Liver (tissue), 9 donors: ENCODE data around the gene TFPI. TPM values are rescaled to one million over a fixed set of nuclear protein-coding genes. Genes with fewer than 3 reads are reported as not detected.

Experiments
- DNase-seq: peaks from one replicate; pipeline ENCODE4 v3.0.0-alpha.2; 2017; ENCODE audit warnings: low spot score
- H3K27ac ChIP-seq, 2 donors: one replicate each; pipeline ENCODE4 v1.7.0; 2013; ENCODE audit warnings: inconsistent platforms in 2 of 2, low read length in 2 of 2, control low read depth in 1 of 2, low read depth in 1 of 2, mild to moderate bottlenecking in 1 of 2
- H3K27me3 ChIP-seq, 4 donors: one replicate each; pipeline versions ENCODE4 v1.6.1 to v1.7.0; 2013; ENCODE audit warnings: low read length in 3 of 4, inconsistent platforms in 1 of 4, mild to moderate bottlenecking in 1 of 4, moderate library complexity in 1 of 4; ENCODE audit not compliant: control insufficient read depth in 4 of 4, insufficient read depth in 4 of 4
- H3K36me3 ChIP-seq, 4 donors: one replicate each; pipeline versions ENCODE4 v1.6.1 to v1.7.0; 2013; ENCODE audit warnings: low read length in 3 of 4, mild to moderate bottlenecking in 3 of 4, low read depth in 1 of 4, moderate library complexity in 1 of 4; ENCODE audit not compliant: control insufficient read depth in 4 of 4, insufficient read depth in 3 of 4
- H3K4me1 ChIP-seq, 4 donors: one replicate each; pipeline versions ENCODE4 v1.6.1 to v1.7.0; 2013; ENCODE audit warnings: low read length in 3 of 4, mild to moderate bottlenecking in 3 of 4, moderate library complexity in 1 of 4; ENCODE audit not compliant: control insufficient read depth in 4 of 4, insufficient read depth in 4 of 4
- H3K4me3 ChIP-seq, 3 donors: one replicate each; pipeline versions ENCODE4 v1.6.1 to v1.7.0; 2013; ENCODE audit warnings: low read length in 3 of 3, control low read depth in 1 of 3, low read depth in 1 of 3, mild to moderate bottlenecking in 1 of 3
- H3K9ac ChIP-seq, 2 donors: one replicate each; pipeline ENCODE4 v1.7.0; 2013; ENCODE audit warnings: low read length in 2 of 2, mild to moderate bottlenecking in 2 of 2, moderate library complexity in 2 of 2, control low read depth in 1 of 2, low read depth in 1 of 2
- H3K9me3 ChIP-seq, 4 donors: one replicate each; pipeline versions ENCODE4 v1.6.1 to v1.7.0; 2013; ENCODE audit warnings: low read length in 3 of 4; ENCODE audit not compliant: control insufficient read depth in 4 of 4
- EGR1 ChIP-seq, 2 donors: IDR thresholded peaks; 2 replicates each; pipeline ENCODE4 v1.6.1; 2016 to 2018; ENCODE audit warnings: antibody characterized with exemption in 2 of 2, low read depth in 2 of 2
- FOXA2 ChIP-seq: IDR thresholded peaks from 2 replicates; pipeline ENCODE4 v1.6.1; 2016; ENCODE audit warnings: antibody characterized with exemption
- GABPA ChIP-seq, 2 donors: IDR thresholded peaks in 1 of 2; conservative IDR thresholded peaks in 1 of 2; 2 replicates each; pipeline ENCODE4 v1.6.1; 2016; ENCODE audit warnings: antibody characterized with exemption in 2 of 2, mild to moderate bottlenecking in 1 of 2, moderate library complexity in 1 of 2
- HNF4A ChIP-seq, 2 donors: conservative IDR thresholded peaks; 2 replicates each; pipeline ENCODE4 v1.6.1; 2016; ENCODE audit warnings: antibody characterized with exemption in 2 of 2, mild to moderate bottlenecking in 2 of 2
- HNF4G ChIP-seq: IDR thresholded peaks from 2 replicates; pipeline ENCODE4 v1.6.1; 2016; ENCODE audit warnings: antibody characterized with exemption
- JUND ChIP-seq, 2 donors: IDR thresholded peaks; 2 replicates each; pipeline ENCODE4 v1.6.1; 2016; ENCODE audit warnings: antibody characterized with exemption in 2 of 2
- MAX ChIP-seq: IDR thresholded peaks from 2 replicates; pipeline ENCODE4 v1.6.1; 2016; ENCODE audit warnings: antibody characterized with exemption
- NR2F2 ChIP-seq: IDR thresholded peaks from 2 replicates; pipeline ENCODE4 v1.6.1; 2016; ENCODE audit warnings: antibody characterized with exemption
- RAD21 ChIP-seq, 2 donors: IDR thresholded peaks; 2 replicates each; pipeline ENCODE4 v1.6.1; 2016; ENCODE audit warnings: antibody characterized with exemption in 2 of 2, mild to moderate bottlenecking in 2 of 2
- REST ChIP-seq: IDR thresholded peaks from 2 replicates; pipeline ENCODE4 v1.6.1; 2016; ENCODE audit warnings: antibody characterized with exemption, mild to moderate bottlenecking
- RXRA ChIP-seq, 2 donors: IDR thresholded peaks; 2 replicates each; pipeline ENCODE4 v1.6.1; 2017 to 2018; ENCODE audit warnings: antibody characterized with exemption in 2 of 2, mild to moderate bottlenecking in 1 of 2
- SP1 ChIP-seq: IDR thresholded peaks from 2 replicates; pipeline ENCODE4 v1.6.1; 2018; ENCODE audit warnings: antibody characterized with exemption, mild to moderate bottlenecking
- TAF1 ChIP-seq: conservative IDR thresholded peaks from 2 replicates; pipeline ENCODE4 v1.6.1; 2016; ENCODE audit warnings: antibody characterized with exemption, mild to moderate bottlenecking
- YY1 ChIP-seq: IDR thresholded peaks from 2 replicates; pipeline ENCODE4 v1.6.1; 2016; ENCODE audit warnings: antibody characterized with exemption, mild to moderate bottlenecking
- WGBS: extraction: QIAGEN DNeasy Blood & Tissue Kit; methylation state at CpG from one replicate; pipeline ENCODE4 v1.1.7; 2013; 5-methylcytosine and 5-hydroxymethylcytosine counted together
- polyA plus RNA-seq, 2 donors: library from polyadenylated mRNA; stranded (reverse) in 1 of 2; unstranded in 1 of 2; fragments of 200-250 nt in 1 of 2; fragments of >200 nt in 1 of 2; fragmentation: Nextera tagmentation in 1 of 2; extraction: Ambion mirVana in 1 of 2; gene quantifications; one replicate each; pipeline versions ENCODE4 v1.2.1 to v1.2.3, GENCODE V29; 2013 to 2015
- total RNA-seq, 2 donors: library from RNA; depleted of rRNA; stranded (reverse); fragments of >200 nt; gene quantifications; one replicate each; pipeline ENCODE4 v1.2.3, GENCODE V29; 2014
- TF ChIP-seq, protein P1 (sequence below): IDR thresholded peaks from 2 replicates; pipeline ENCODE4 v1.6.1; 2016; ENCODE audit warnings: antibody characterized with exemption
- donor health status: healthy.
- donor health status: healthy.
- donor health status: healthy.
- donor health status: healthy.
- donor health status: healthy.

Gene TFPI
- 100 to 1,000 TPM; 109 to 152 TPM for total RNA-seq
- 100 to 1,000 TPM in 1 of 2 donors, 10 to 100 TPM in 1; 55.8 to 211 TPM for polyA plus RNA-seq

DNA sequence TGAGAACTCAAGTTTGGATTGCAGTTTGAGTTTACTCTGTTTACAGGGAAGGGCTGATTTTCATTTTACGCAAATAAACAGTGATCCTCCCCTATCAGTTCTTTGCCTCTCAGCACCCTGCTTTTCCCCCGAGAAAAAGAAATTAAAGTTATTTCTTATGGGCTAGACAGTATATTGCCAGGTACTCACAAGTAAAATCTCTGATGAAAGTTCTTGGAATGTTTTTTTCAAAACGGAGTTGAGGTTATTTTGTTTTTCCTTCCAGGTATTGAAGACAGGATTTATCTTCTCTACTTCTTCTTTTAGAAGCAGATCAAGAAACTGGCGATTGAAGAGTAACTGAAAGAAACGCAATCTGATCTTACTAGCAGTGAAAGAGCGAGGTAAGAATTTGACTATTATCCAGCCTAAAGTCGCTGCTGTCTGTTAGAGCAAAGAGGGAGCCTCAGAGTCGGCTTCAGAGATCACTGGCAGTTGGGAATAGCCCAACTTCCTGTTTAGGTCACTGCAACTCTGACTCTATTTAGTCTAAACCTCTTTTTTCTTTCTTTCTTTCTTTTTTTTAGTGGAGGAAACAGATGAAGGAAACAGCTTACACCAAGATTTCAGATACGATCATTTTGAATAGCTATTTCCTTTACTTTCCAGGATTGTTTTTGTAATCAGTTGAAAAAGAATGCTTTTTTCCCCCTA lies at the start of gene TFPI:
Gene TFPI, minus strand, starts transcription at position 425 of the 693 bp plus-strand sequence. CDS start 50,667 bp downstream, outside the sequence.
- TF ChIP-seq SP1 = no peak
- peak; percentile 96 for TF ChIP-seq TAF1
- no peak for TF ChIP-seq HNF4G
- TF ChIP-seq HNF4A (conservative IDR thresholded peaks at IDR 0.05) = no peak
- peak; percentile 51 for TF ChIP-seq NR2F2
- TF ChIP-seq MAX = no peak
- TF ChIP-seq RAD21 (IDR thresholded peaks at IDR 0.05) = peak in 1 of 2 donors; percentile 43
- no peak for TF ChIP-seq JUND (IDR thresholded peaks at IDR 0.05)
- TF ChIP-seq, protein P1, sequence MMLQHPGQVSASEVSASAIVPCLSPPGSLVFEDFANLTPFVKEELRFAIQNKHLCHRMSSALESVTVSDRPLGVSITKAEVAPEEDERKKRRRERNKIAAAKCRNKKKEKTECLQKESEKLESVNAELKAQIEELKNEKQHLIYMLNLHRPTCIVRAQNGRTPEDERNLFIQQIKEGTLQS = no peak
- TF ChIP-seq YY1 = peak; percentile 20
- peak in 1 of 2 donors; percentile 15 for TF ChIP-seq GABPA (IDR thresholded peaks at IDR 0.05 in 1 of 2, conservative IDR thresholded peaks at IDR 0.05 in 1 of 2)
- TF ChIP-seq RXRA (IDR thresholded peaks at IDR 0.05) = peak in 1 of 2 donors; percentile 24
- TF ChIP-seq REST = peak; percentile 80
- under 1% methylated on average over 9 of the region's 9 CpGs for WGBS
- peak within 1 kb of the TSS; percentile 96 to 100 for H3K9ac ChIP-seq

DNA sequence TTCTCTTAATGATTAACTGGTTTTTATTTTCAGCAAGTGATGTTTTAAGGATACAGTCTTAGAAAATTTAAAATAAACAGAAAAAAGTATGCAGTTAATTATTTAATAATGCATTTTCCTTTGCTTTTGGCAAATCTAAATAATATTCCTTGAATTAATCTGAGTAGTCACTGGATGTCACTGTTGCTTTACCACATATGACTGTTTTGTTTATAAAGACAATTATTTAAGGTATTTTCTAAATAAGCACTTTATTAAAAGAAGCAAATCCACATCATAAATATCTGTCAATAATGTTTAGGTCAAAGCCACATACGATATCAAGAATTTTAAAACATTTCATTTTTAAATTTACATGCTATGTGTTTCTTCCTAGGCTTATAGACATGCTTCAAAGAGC lies 40.6 kb upstream of the TFPI start:
- no peaks in the 10 kb centered on the region for H3K36me3 ChIP-seq
- no peaks in the 10 kb centered on the region for H3K27me3 ChIP-seq
- TF ChIP-seq HNF4G = no peak
- TF ChIP-seq RAD21 (IDR thresholded peaks at IDR 0.05) = peak; percentile 38 to 43
- TF ChIP-seq JUND (IDR thresholded peaks at IDR 0.05) = no peak
- no peak for DNase-seq
- no peak overlapping the region for H3K9ac ChIP-seq
- H3K4me3 ChIP-seq = no peak overlapping the region
- no peaks in the 10 kb centered on the region for H3K4me1 ChIP-seq
- no peak overlapping the region for H3K27ac ChIP-seq
- 80% methylated on average over 1 of the region's 1 CpG for WGBS
- H3K9me3 ChIP-seq = no peaks in the 10 kb centered on the region

More for the DNA sequence above, at the start of gene TFPI:
- peak within 1 kb of the TSS; percentile 76 to 95 (median 91) for H3K4me3 ChIP-seq
- peak within 1 kb of the TSS; percentile 90 to 94 for H3K27ac ChIP-seq
- DNase-seq = no peak
- no peaks in the 10 kb centered on the region for H3K36me3 ChIP-seq
- no peaks in the 10 kb centered on the region for H3K9me3 ChIP-seq
- H3K27me3 ChIP-seq = no peaks in the 10 kb centered on the region
- H3K4me1 ChIP-seq = peaks cover 2 to 14% (median 5%) of the 10 kb centered on the region in 4 donors

DNA sequence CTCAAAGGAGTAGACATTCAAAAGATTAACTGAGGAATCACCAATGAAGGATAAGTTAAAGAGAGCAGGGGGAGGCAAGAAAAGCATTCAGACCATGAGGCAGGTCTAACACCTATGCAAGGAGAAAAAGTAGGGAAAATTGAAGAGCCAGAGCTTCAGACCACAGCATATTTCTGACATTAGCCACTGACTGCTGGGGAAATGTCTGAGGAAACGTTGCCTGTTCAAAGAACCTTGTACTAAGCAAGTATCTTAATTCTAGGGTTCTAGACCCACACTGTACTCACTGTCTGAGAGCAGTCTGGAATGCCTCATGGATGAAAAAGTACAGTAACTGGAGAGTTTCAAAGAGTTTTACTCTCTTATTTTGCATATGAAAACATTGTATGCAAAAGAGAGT lies 39.5 kb upstream of the TFPI start:
- H3K9ac ChIP-seq = no peak overlapping the region
- TF ChIP-seq EGR1 (IDR thresholded peaks at IDR 0.05; ENCODE audit: low read depth in 2 of 2) (no peak), MAX (no peak), RXRA (IDR thresholded peaks at IDR 0.05) (no peak), JUND (IDR thresholded peaks at IDR 0.05) (no peak), HNF4G (no peak), FOXA2 (no peak), NR2F2 (no peak), REST (no peak), YY1 (no peak)
- TF ChIP-seq, protein P1 = no peak
- no peaks in the 10 kb centered on the region for H3K27me3 ChIP-seq
- H3K36me3 ChIP-seq = no peaks in the 10 kb centered on the region
- DNase-seq = no peak
- no peaks in the 10 kb centered on the region for H3K4me1 ChIP-seq
- WGBS = 62% methylated on average over 1 of the region's 1 CpG
- H3K9me3 ChIP-seq = no peaks in the 10 kb centered on the region
- no peak overlapping the region for H3K4me3 ChIP-seq
- H3K27ac ChIP-seq = no peak overlapping the region
